PFSK-1 (cell line): ENCODE data around the gene MGAT4C.

Experiments used
- FOXP2 ChIP-seq: optimal IDR thresholded peaks from 2 replicates; pipeline ENCODE3; 2011; ENCODE audit warnings: borderline replicate concordance, control low read depth, inconsistent platforms; ENCODE audit not compliant: insufficient read depth; ENCODE audit errors: extremely low read length, extremely low read depth
- POLR2AphosphoS5 ChIP-seq: IDR thresholded peaks from 2 replicates; pipeline ENCODE4 v1.6.1; 2012; ENCODE audit warnings: low read depth, mild to moderate bottlenecking, control low read depth, low read length, moderate library complexity
- REST ChIP-seq, 2 experiments: IDR thresholded peaks; 2 replicates each; pipeline versions ENCODE4 v1.6.1 to v1.8.0; 2011 to 2012; ENCODE audit warnings: low read depth in 2 of 2, low read length in 2 of 2, control low read depth in 1 of 2, inconsistent platforms in 1 of 2, mild to moderate bottlenecking in 1 of 2, moderate library complexity in 1 of 2; ENCODE audit not compliant: insufficient read depth in 1 of 2
- SIN3A ChIP-seq: IDR thresholded peaks from 2 replicates; pipeline ENCODE4 v1.6.1; 2012; ENCODE audit warnings: mild to moderate bottlenecking, low read length, moderate library complexity, borderline replicate concordance; ENCODE audit not compliant: insufficient read depth
- TAF1 ChIP-seq: IDR thresholded peaks from 2 replicates; pipeline ENCODE4 v1.6.1; 2012; ENCODE audit warnings: low read length, control low read depth, borderline replicate concordance; ENCODE audit not compliant: insufficient read depth

MGAT4C gene

GRCh38 chr12:86261142-86261541, 5.0 kb upstream of the MGAT4C start:
- TF ChIP-seq TAF1 (no peak), REST (IDR thresholded peaks at IDR 0.05; ENCODE audit: insufficient read depth in 1 of 2, low read depth in 2 of 2, low read length in 2 of 2) (no peak), SIN3A (no peak), POLR2AphosphoS5 (no peak), FOXP2 (no peak)

- no peak for TF ChIP-seq SIN3A
- TF ChIP-seq REST (IDR thresholded peaks at IDR 0.05; ENCODE audit: insufficient read depth in 1 of 2, low read depth in 2 of 2, low read length in 2 of 2) = no peak
- no peak for TF ChIP-seq FOXP2
- TF ChIP-seq POLR2AphosphoS5 = no peak
- no peak for TF ChIP-seq TAF1
These were observed 4.0 kb upstream of the MGAT4C start for GRCh38 chr12:86260183-86260582.

GRCh38 chr12:86257134-86257533, 943 bp upstream of the MGAT4C start:
- TF ChIP-seq SIN3A (no peak), FOXP2 (no peak), REST (IDR thresholded peaks at IDR 0.05; ENCODE audit: insufficient read depth in 1 of 2, low read depth in 2 of 2, low read length in 2 of 2) (no peak), POLR2AphosphoS5 (no peak), TAF1 (no peak)

- TF ChIP-seq SIN3A (no peak), FOXP2 (no peak), TAF1 (no peak), POLR2AphosphoS5 (no peak), REST (IDR thresholded peaks at IDR 0.05; ENCODE audit: insufficient read depth in 1 of 2, low read depth in 2 of 2, low read length in 2 of 2) (no peak)
These were observed 1.6 kb downstream of the MGAT4C start for GRCh38 chr12:86254399-86255107.

GRCh38 chr12:86249851-86250250, 6.3 kb downstream of the MGAT4C start:
- TF ChIP-seq SIN3A (no peak), REST (IDR thresholded peaks at IDR 0.05; ENCODE audit: insufficient read depth in 1 of 2, low read depth in 2 of 2, low read length in 2 of 2) (no peak), TAF1 (no peak), POLR2AphosphoS5 (no peak), FOXP2 (no peak)
